Body of pancreas (tissue), 4 donors: ENCODE results near the gene PELI3. TPM values are rescaled to one million over a fixed set of nuclear protein-coding genes. Genes with fewer than 3 reads are reported as not detected.

ENCODE experiments used
- ATAC-seq: fragments of 150-250 bp; one replicate; pipeline ENCODE4 v1.9.1; 2016
- DNase-seq, 4 donors: peaks; one replicate each; pipeline ENCODE4 v3.0.0-alpha.2; 2019
- H3K27ac ChIP-seq, 4 donors: fragments of 200-600 bp; sonication (generic); 1 replicate in 3 of 4; 2 replicates in 1 of 4; pipeline versions ENCODE4 v1.5.1 to v1.6.1; 2016 to 2019; ENCODE audit warnings: mild to moderate bottlenecking in 1 of 4, mixed read lengths in 1 of 4, moderate library complexity in 1 of 4
- H3K27me3 ChIP-seq, 2 donors: fragments of 200-600 bp; sonication (generic); one replicate each; pipeline ENCODE4 v1.6.0; 2016; ENCODE audit warnings: mild to moderate bottlenecking in 1 of 2
- H3K36me3 ChIP-seq, 2 donors: fragments of 200-600 bp; sonication (generic); replicated peaks in 1 of 2; 2 replicates each; pipeline ENCODE4 v1.5.1; 2016; ENCODE audit warnings: low read depth in 2 of 2; ENCODE audit not compliant: insufficient read depth in 1 of 2
- H3K4me1 ChIP-seq: fragments of 200-600 bp; sonication (generic); one replicate; pipeline ENCODE4 v1.6.0; 2016
- H3K4me3 ChIP-seq, 2 donors: fragments of 200-600 bp; sonication (generic); 1 replicate in 1 of 2; 2 replicates in 1 of 2; pipeline ENCODE4 v1.5.1; 2016 to 2019
- H3K9me3 ChIP-seq, 3 donors: fragments of 200-600 bp; sonication (generic); 1 replicate in 2 of 3; 2 replicates in 1 of 3; pipeline ENCODE4 v1.5.1; 2016
- POLR2A ChIP-seq, 3 donors: fragments of 450-650 bp; IDR thresholded peaks; one replicate each; pipeline ENCODE4 v1.6.1; 2016; ENCODE audit warnings: antibody characterized with exemption in 3 of 3, mild to moderate bottlenecking in 2 of 3
- WGBS, 2 donors: methylation state at CpG; one replicate each; pipeline ENCODE4 v1.1.5; 2017; 5-methylcytosine and 5-hydroxymethylcytosine counted together
- intact Hi-C: fragments of 100-400 bp; cut with DNase I; formaldehyde crosslinking; loops from one replicate; pipeline ENCODE4 v1.15.1; 2023
- total RNA-seq, 2 donors: library from RNA; depleted of rRNA; stranded (reverse); fragments of >200 nt; gene quantifications; one replicate each; pipeline ENCODE4 v1.1.0, GENCODE V29; 2016
- TF ChIP-seq, protein P1 (sequence below), 7 experiments: fragments of 450-650 bp in 4 of 7; fragments of 200-600 bp in 3 of 7; sonication (generic) in 3 of 7; IDR thresholded peaks; one replicate each; pipeline ENCODE4 v1.5.1; 2016 to 2019; ENCODE audit warnings: antibody characterized with exemption in 7 of 7

Gene PELI3
- total RNA-seq, 2 donors from 2014 or later = 7.6 to 10.9 TPM

GRCh38 chr11:66492161-66492865 lies 25.6 kb downstream of the PELI3 start:
- Histone ChIP-seq H3K36me3 (peaks cover 8 to 20% of the 10 kb centered on the region in 2 donors), H3K4me3 (no peak overlapping the region), H3K9me3 (no peaks in the 10 kb centered on the region), H3K4me1 (no peaks in the 10 kb centered on the region), H3K27me3 (no peaks in the 10 kb centered on the region), H3K27ac (no peak overlapping the region)
- TF ChIP-seq, protein P1, sequence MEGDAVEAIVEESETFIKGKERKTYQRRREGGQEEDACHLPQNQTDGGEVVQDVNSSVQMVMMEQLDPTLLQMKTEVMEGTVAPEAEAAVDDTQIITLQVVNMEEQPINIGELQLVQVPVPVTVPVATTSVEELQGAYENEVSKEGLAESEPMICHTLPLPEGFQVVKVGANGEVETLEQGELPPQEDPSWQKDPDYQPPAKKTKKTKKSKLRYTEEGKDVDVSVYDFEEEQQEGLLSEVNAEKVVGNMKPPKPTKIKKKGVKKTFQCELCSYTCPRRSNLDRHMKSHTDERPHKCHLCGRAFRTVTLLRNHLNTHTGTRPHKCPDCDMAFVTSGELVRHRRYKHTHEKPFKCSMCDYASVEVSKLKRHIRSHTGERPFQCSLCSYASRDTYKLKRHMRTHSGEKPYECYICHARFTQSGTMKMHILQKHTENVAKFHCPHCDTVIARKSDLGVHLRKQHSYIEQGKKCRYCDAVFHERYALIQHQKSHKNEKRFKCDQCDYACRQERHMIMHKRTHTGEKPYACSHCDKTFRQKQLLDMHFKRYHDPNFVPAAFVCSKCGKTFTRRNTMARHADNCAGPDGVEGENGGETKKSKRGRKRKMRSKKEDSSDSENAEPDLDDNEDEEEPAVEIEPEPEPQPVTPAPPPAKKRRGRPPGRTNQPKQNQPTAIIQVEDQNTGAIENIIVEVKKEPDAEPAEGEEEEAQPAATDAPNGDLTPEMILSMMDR (IDR thresholded peaks at IDR 0.05) = no peak
- no peak for TF ChIP-seq POLR2A (IDR thresholded peaks at IDR 0.05)
- WGBS, 2 donors = 70 to 87% methylated on average over 2 to 10 of the region's 10 CpGs
- ATAC-seq = no peak
- no peak for DNase-seq
- intact Hi-C loops = no loop called here

DNA sequence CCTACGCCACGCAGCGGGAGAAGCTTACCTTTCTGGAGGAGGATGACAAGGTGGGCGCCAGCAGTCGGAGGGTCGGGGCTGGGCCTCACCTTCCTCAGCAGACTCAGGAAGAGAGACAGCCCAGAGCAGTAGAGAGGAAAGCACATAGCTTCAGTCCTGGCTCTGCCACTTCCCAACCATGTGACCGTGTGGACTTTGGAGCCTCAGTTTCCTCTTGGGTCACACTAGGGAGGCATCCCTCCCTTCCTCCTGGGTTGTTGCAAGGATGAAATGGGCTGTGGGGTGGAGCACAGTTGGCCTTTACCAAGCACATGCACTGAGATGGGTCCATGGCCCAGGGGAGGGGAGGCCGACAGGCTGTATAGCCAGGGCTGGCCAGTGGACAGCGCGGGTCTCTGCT lies 26.4 kb downstream of the PELI3 start:
- 93 to 97% methylated on average over 7 to 10 of the region's 10 CpGs for WGBS, 2 donors
- Histone ChIP-seq H3K27ac (no peak overlapping the region), H3K4me3 (no peak overlapping the region), H3K9me3 (no peaks in the 10 kb centered on the region), H3K4me1 (no peaks in the 10 kb centered on the region), H3K27me3 (no peaks in the 10 kb centered on the region), H3K36me3 (peaks cover 5 to 21% of the 10 kb centered on the region in 2 donors)
- DNase-seq (no peak), ATAC-seq (no peak)
- intact Hi-C loops = no loop called here
- TF ChIP-seq POLR2A (IDR thresholded peaks at IDR 0.05) = no peak
- TF ChIP-seq, protein P1 (IDR thresholded peaks at IDR 0.05) = no peak

DNA sequence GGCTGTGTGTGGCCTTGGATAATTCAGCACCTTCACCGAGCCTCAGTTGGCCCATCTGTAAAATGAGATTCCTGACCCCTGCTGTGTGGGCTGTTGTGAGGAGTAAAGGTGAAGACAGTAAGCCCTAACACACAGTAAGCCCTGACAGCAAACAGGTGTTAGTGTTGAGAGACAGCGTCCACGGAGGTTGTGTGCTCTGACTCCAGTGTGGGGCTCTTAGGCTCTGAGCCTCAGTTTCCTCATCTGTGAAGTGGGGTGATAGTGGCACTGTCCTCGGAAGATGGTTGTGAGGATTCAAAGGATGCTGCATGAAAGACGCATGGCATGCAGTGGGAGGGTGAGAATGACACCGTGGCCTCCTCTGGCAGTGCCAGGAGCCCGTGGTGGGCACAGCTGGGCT lies 27.8 kb downstream of the PELI3 start:
- DNase-seq (no peak), ATAC-seq (no peak)
- Histone ChIP-seq H3K27ac (no peak overlapping the region), H3K9me3 (no peaks in the 10 kb centered on the region), H3K4me3 (no peak overlapping the region), H3K36me3 (peaks cover 5 to 21% of the 10 kb centered on the region in 2 donors), H3K4me1 (no peaks in the 10 kb centered on the region), H3K27me3 (no peaks in the 10 kb centered on the region)
- 92 to 96% methylated on average over 6 to 7 of the region's 7 CpGs for WGBS, 2 donors
- TF ChIP-seq, protein P1 (IDR thresholded peaks at IDR 0.05) = no peak
- TF ChIP-seq POLR2A (IDR thresholded peaks at IDR 0.05) = no peak
- intact Hi-C loops = no loop called here

DNA sequence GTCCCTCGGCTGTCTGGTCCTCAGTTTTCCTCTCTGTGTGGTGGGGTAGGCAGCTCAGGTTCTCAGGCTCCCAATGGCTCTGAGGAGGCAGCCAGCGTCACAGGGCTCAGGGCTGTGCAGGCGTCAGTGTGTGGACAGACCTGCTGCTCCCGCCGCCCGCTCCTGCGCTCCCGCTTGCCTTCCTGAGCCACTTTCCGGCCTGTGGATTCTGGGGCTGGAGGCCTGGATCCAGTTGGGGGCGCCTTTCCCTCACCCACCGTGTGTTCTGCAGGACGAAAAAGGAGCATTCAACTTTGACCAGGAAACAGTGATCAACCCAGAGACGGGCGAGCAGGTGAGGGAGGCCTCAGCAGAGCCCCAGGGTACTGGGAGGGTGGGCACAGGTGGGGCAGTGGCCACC lies 28.2 kb downstream of the PELI3 start:
- TF ChIP-seq, protein P1 (IDR thresholded peaks at IDR 0.05) = no peak
- no peak for TF ChIP-seq POLR2A (IDR thresholded peaks at IDR 0.05)
- no peak for ATAC-seq
- H3K4me3 ChIP-seq = no peak overlapping the region
- H3K36me3 ChIP-seq = peaks cover 5 to 20% of the 10 kb centered on the region in 2 donors
- WGBS, 2 donors = 82 to 89% methylated on average over 9 to 14 of the region's 14 CpGs
- H3K9me3 ChIP-seq = no peaks in the 10 kb centered on the region
- intact Hi-C loops = no loop called here
- H3K4me1 ChIP-seq = no peaks in the 10 kb centered on the region
- H3K27me3 ChIP-seq = no peaks in the 10 kb centered on the region
- no peak for DNase-seq
- H3K27ac ChIP-seq = no peak overlapping the region

DNA sequence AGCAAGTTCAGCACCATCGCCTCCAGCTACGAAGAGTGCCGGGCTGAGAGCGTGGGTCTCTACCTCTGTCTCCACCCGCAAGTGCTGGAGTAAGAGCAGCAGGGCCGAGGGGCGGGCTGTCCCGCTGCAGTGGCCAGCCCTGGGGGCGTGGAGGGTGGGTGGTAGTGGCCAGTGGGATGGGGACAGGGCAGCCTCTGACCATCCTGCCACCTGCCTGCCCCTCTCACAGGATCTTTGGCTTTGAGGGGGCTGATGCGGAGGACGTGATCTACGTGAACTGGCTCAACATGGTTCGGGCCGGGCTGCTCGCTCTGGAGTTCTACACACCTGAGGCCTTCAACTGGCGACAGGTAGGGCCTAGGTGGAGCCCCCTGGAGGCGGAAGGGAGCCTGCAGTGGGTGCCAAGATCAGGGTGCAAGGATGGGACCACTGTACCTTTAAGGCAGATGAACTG lies 28.7 kb downstream of the PELI3 start:
- DNase-seq (no peak), ATAC-seq (no peak)
- WGBS, 2 donors = 90 to 91% methylated on average over 6 to 17 of the region's 17 CpGs
- H3K36me3 ChIP-seq = peaks cover 5 to 20% of the 10 kb centered on the region in 2 donors
- no peak overlapping the region for H3K4me3 ChIP-seq
- H3K9me3 ChIP-seq = no peaks in the 10 kb centered on the region
- intact Hi-C loops = no loop called here
- no peak overlapping the region for H3K27ac ChIP-seq
- H3K27me3 ChIP-seq = no peaks in the 10 kb centered on the region
- no peaks in the 10 kb centered on the region for H3K4me1 ChIP-seq
- TF ChIP-seq POLR2A (IDR thresholded peaks at IDR 0.05) = no peak
- TF ChIP-seq, protein P1 (IDR thresholded peaks at IDR 0.05) = no peak
